B cell (primary cell): ENCODE data around the gene SF3B6. TPM values are rescaled to one million over a fixed set of nuclear protein-coding genes. Genes with fewer than 3 reads are reported as not detected.
"Not testable (repeated sequence)": the region's sequence is repeated elsewhere in the genome, so short reads cannot be mapped to it uniquely, and the experiment has no call there.

Experiments
- ATAC-seq: fragments of 200-7000 bp; cut with Tn5 transposase; one replicate; pipeline ENCODE4 v1.10.0; 2021; ENCODE audit warnings: low read depth, mild to moderate bottlenecking, moderate number of reproducible peaks, moderate library complexity
- CTCF ChIA-PET: fragments of 350-600 bp; sonication (Branson Sonifier 250); formaldehyde crosslinking; loops from one replicate; lab custom pipeline; 2021; ENCODE audit warnings: antibody characterized with exemption, inconsistent platforms; lab: Charles Lee
- POLR2A ChIA-PET: fragments of 350-600 bp; sonication (Branson Sonifier 250); formaldehyde crosslinking; loops from one replicate; lab custom pipeline; 2021; ENCODE audit warnings: antibody characterized with exemption; lab: Charles Lee
- DNase-seq: peaks from one replicate; pipeline ENCODE4 v3.0.0; 2013
- H2AFZ ChIP-seq: 2 replicates; pipeline ENCODE4 v1.6.1; 2012; ENCODE audit warnings: mild to moderate bottlenecking, low read depth, low read length; ENCODE audit not compliant: insufficient read depth, poor library complexity, severe bottlenecking
- H3K27ac ChIP-seq, 2 donors: 1 replicate in 1 of 2; 2 replicates in 1 of 2; pipeline ENCODE4 v1.5.1; 2012 to 2013; ENCODE audit warnings: low read length in 2 of 2, mild to moderate bottlenecking in 2 of 2, moderate library complexity in 1 of 2
- H3K27me3 ChIP-seq, 4 experiments: fragments of 200-600 bp in 1 of 4; sonication (generic) in 1 of 4; replicated peaks in 1 of 4; 1 replicate in 2 of 4; 2 replicates in 2 of 4; pipeline versions ENCODE4 v1.6.1 to v1.7.0; 2013 to 2016; ENCODE audit warnings: low read length in 3 of 4, mild to moderate bottlenecking in 2 of 4, mixed read lengths in 1 of 4, moderate library complexity in 1 of 4; ENCODE audit not compliant: insufficient read depth in 4 of 4, control insufficient read depth in 3 of 4; ENCODE audit errors: control extremely low read depth in 1 of 4
- H3K36me3 ChIP-seq, 2 experiments: replicated peaks in 1 of 2; 1 replicate in 1 of 2; 2 replicates in 1 of 2; pipeline versions ENCODE4 v1.6.1 to v1.7.1; 2013; ENCODE audit warnings: low read length in 1 of 2; ENCODE audit not compliant: insufficient read depth in 2 of 2, control insufficient read depth in 1 of 2; ENCODE audit errors: control extremely low read depth in 1 of 2, extremely low read depth in 1 of 2
- H3K4me1 ChIP-seq, 2 donors: fragments of 200-600 bp in 1 of 2; sonication (generic) in 1 of 2; 1 replicate in 1 of 2; 2 replicates in 1 of 2; pipeline versions ENCODE4 v1.5.1 to v1.6.1; 2013 to 2017; ENCODE audit warnings: low read length in 2 of 2; ENCODE audit not compliant: control insufficient read depth in 2 of 2, insufficient read depth in 2 of 2
- H3K4me2 ChIP-seq: replicated peaks from 2 replicates; pipeline ENCODE3; 2012; ENCODE audit warnings: mild to moderate bottlenecking, low read depth, low read length; ENCODE audit not compliant: poor library complexity, severe bottlenecking
- H3K4me3 ChIP-seq, 5 experiments: fragments of 200-600 bp in 1 of 5; sonication (generic) in 1 of 5; 1 replicate in 3 of 5; 2 replicates in 2 of 5; pipeline versions ENCODE4 v1.5.1 to v1.7.0; 2011 to 2016; ENCODE audit warnings: low read length in 4 of 5, mild to moderate bottlenecking in 4 of 5, low read depth in 2 of 5, control low read depth in 1 of 5, moderate library complexity in 1 of 5; ENCODE audit not compliant: insufficient read depth in 1 of 5; ENCODE audit errors: control extremely low read depth in 1 of 5, extremely low read depth in 1 of 5
- H3K79me2 ChIP-seq: fragments of 200-600 bp; sonication (generic); one replicate; pipeline ENCODE4 v1.6.0; 2016; ENCODE audit warnings: low read length; ENCODE audit not compliant: control insufficient read depth, insufficient read depth
- H3K9ac ChIP-seq: fragments of 200-600 bp; sonication (generic); 2 replicates; pipeline ENCODE4 v1.6.1; 2017; ENCODE audit warnings: mild to moderate bottlenecking, low read length, moderate library complexity
- H3K9me3 ChIP-seq, 3 donors: one replicate each; pipeline versions ENCODE4 v1.6.1 to v1.7.1; 2013; ENCODE audit warnings: low read length in 2 of 3; ENCODE audit not compliant: control insufficient read depth in 2 of 3, insufficient read depth in 1 of 3; ENCODE audit errors: control extremely low read depth in 1 of 3
- H4K20me1 ChIP-seq: 2 replicates; pipeline ENCODE4 v1.6.0; 2012; ENCODE audit warnings: mild to moderate bottlenecking, low read length; ENCODE audit not compliant: insufficient read depth, control insufficient read depth, poor library complexity, severe bottlenecking
- H3K27ac Mint-ChIP-seq: one replicate; pipeline ENCODE4 v1.8.0; 2021; ENCODE audit warnings: mixed read lengths
- H3K27me3 Mint-ChIP-seq: one replicate; pipeline ENCODE4 v1.8.0; 2021; ENCODE audit warnings: mixed read lengths
- H3K4me1 Mint-ChIP-seq: one replicate; pipeline ENCODE4 v1.8.0; 2021; ENCODE audit warnings: mixed read lengths
- H3K4me3 Mint-ChIP-seq: one replicate; pipeline ENCODE4 v1.8.0; 2021; ENCODE audit warnings: mixed read lengths
- H3K9me3 Mint-ChIP-seq: one replicate; pipeline ENCODE4 v1.8.0; 2022; ENCODE audit warnings: mixed read lengths; ENCODE audit not compliant: insufficient read depth
- EZH2 ChIP-seq: IDR thresholded peaks from 2 replicates; pipeline ENCODE4 v1.6.1; 2012; ENCODE audit warnings: borderline replicate concordance, low read depth, mild to moderate bottlenecking, moderate library complexity, low read length; ENCODE audit not compliant: insufficient read depth, poor library complexity, severe bottlenecking
- WGBS: methylation state at CpG from one replicate; pipeline ENCODE4 v1.1.5; 2013; ENCODE audit warnings: missing lambda C conversion rate; ENCODE audit not compliant: insufficient coverage; 5-methylcytosine and 5-hydroxymethylcytosine counted together
- intact Hi-C: fragments of 100-400 bp; cut with micrococcal nuclease; formaldehyde crosslinking; loops from one replicate; pipeline ENCODE4 v1.10.0; 2022
- polyA plus RNA-seq: library from polyadenylated mRNA; depleted of rRNA; stranded (reverse); fragments of >200 nt; gene quantifications from 2 replicates; pipeline ENCODE4 v1.2.3, GENCODE V29; 2012
- total RNA-seq, 2 donors: library from RNA; stranded (reverse); fragments of 120-200 nt in 1 of 2; gene quantifications; 1 replicate in 1 of 2; 2 replicates in 1 of 2; pipeline versions ENCODE4 v1.2.3 to v1.2.4, GENCODE V29; 2013 to 2022
- TF ChIP-seq, protein P1 (sequence below): fragments of 200-600 bp; IDR thresholded peaks from one replicate; pipeline ENCODE4 v1.8.0; 2022; ENCODE audit warnings: antibody characterized with exemption, mild to moderate bottlenecking

The SF3B6 gene
- total and polyA plus RNA-seq, 2 donors (not counting 1 experiment from before 2014, with no cell fraction given), result 47.2 to 48.4 TPM

DNA sequence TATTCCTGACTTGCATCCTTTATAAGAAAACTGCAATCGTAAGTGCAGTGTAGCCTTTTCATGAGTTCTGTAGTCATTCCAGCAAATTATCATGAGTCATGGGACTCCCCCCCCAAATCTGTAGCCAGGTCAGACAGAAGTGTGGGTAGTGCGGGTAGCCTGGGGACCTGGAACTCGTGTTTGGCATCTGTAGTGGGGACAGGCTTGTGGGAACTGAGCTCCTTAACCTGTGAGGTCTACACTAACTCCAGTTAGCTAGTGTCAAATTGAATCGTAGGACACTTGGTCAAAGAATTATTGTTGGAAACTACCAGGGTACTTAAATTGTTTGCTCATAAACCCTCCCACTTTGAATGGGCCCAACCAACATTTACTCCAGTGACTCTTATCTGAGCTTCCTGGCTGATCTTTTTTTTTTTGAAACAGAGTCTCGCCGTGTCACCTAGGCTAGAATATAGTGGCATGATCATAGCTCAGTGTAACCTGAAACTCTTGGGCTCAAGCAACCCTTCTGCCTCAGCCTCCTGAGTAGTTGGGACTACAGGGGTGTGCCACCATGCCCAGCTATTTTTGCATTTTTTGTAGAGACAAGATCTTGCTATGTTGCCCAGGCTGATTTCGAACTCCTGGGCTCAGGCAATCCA lies 34.7 kb upstream of the SF3B6 start:
- 90% methylated on average over 6 of the region's 7 CpGs for WGBS
- POLR2A ChIA-PET, result no interaction called here
- CTCF ChIA-PET, result no interaction called here
- intact Hi-C loops, result no loop called here
- DNase-seq (no peak), ATAC-seq (no peak)
- Histone ChIP-seq H3K79me2 (no peaks in the 10 kb centered on the region), H3K4me2 (no peak overlapping the region), H4K20me1 (no peaks in the 10 kb centered on the region), H3K4me1 (no peaks in the 10 kb centered on the region), H3K27me3 (no peaks in the 10 kb centered on the region), H3K9me3 (peaks cover 0 to 7% (median 6%) of the 10 kb centered on the region in 3 donors), H3K27ac (no peak overlapping the region), H2AFZ (no peak overlapping the region), H3K36me3 (peaks cover 0 to 2% of the 10 kb centered on the region in 2 experiments), H3K9ac (no peak overlapping the region), H3K4me3 (no peak overlapping the region)
- TF ChIP-seq EZH2, result no peak
- TF ChIP-seq, protein P1, sequence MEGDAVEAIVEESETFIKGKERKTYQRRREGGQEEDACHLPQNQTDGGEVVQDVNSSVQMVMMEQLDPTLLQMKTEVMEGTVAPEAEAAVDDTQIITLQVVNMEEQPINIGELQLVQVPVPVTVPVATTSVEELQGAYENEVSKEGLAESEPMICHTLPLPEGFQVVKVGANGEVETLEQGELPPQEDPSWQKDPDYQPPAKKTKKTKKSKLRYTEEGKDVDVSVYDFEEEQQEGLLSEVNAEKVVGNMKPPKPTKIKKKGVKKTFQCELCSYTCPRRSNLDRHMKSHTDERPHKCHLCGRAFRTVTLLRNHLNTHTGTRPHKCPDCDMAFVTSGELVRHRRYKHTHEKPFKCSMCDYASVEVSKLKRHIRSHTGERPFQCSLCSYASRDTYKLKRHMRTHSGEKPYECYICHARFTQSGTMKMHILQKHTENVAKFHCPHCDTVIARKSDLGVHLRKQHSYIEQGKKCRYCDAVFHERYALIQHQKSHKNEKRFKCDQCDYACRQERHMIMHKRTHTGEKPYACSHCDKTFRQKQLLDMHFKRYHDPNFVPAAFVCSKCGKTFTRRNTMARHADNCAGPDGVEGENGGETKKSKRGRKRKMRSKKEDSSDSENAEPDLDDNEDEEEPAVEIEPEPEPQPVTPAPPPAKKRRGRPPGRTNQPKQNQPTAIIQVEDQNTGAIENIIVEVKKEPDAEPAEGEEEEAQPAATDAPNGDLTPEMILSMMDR, result no peak
- Mint-ChIP-seq H3K4me3 (no peak overlapping the region), H3K9me3 (peaks cover 22% of the 10 kb centered on the region), H3K4me1 (no peaks in the 10 kb centered on the region), H3K27ac (no peak overlapping the region), H3K27me3 (no peaks in the 10 kb centered on the region)

DNA sequence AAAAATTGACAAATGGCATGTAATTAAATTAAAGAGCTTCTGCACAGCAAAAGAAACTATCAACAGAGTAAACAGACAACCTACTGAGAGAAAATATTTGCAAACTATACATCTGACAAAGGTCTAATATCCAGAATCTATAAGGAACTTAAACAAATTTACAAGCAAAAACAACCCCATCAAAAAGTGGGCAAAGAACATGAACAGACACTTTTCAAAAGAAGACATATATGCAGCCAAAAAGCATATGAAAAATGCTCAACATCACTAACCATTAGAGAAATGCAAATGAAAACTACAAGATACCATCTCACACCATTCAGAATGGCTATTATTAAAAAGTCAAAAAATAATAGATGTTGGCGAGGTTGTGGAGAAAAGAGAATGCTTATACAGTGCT lies 33.3 kb upstream of the SF3B6 start:
- H3K27me3 ChIP-seq, H3K27ac Mint-ChIP-seq, H3K27ac ChIP-seq, H4K20me1 ChIP-seq, H2AFZ ChIP-seq, H3K36me3 ChIP-seq, DNase-seq, H3K4me2 ChIP-seq, POLR2A ChIA-PET, H3K27me3 Mint-ChIP-seq, H3K79me2 ChIP-seq, H3K4me1 ChIP-seq, CTCF ChIA-PET, ATAC-seq, H3K4me3 Mint-ChIP-seq, H3K4me3 ChIP-seq, intact Hi-C loops, H3K9ac ChIP-seq: not testable (repeated sequence)
- peaks cover 24% of the 10 kb centered on the region for H3K9me3 Mint-ChIP-seq
- WGBS, result no CpG with 5 or more reads among the region's 1 CpG
- peaks cover 0 to 14% (median 9%) of the 10 kb centered on the region in 3 donors for H3K9me3 ChIP-seq
- H3K4me1 Mint-ChIP-seq, result peaks cover 11% of the 10 kb centered on the region
